ENCODE data around the gene FGGY.

Gene FGGY

GRCh38 chr1:59355361-59355760, 58.5 kb downstream of the FGGY start:
- peak; percentile 15 for DNase-seq

GRCh38 chr1:59356627-59357026, 59.7 kb downstream of the FGGY start:
- DNase-seq = no peak

- no peak for DNase-seq
Measured at GRCh38 chr1:59357645-59358320, 60.9 kb downstream of the FGGY start.

GRCh38 chr1:59359325-59359724, 62.4 kb downstream of the FGGY start:
- DNase-seq = no peak

GRCh38 chr1:59360170-59360569, 63.3 kb downstream of the FGGY start:
- DNase-seq = no peak

GRCh38 chr1:59360729-59361128, 63.8 kb downstream of the FGGY start:
- DNase-seq = no peak

- no peak for DNase-seq
Measured at GRCh38 chr1:59361766-59362165, 64.9 kb downstream of the FGGY start.

- DNase-seq = no peak
Measured at GRCh38 chr1:59364037-59364436, 67.1 kb downstream of the FGGY start.

- no peak for DNase-seq
Measured at GRCh38 chr1:59366346-59366745, 69.5 kb downstream of the FGGY start.

GRCh38 chr1:59367301-59368007, 70.6 kb downstream of the FGGY start:
- peak; percentile 61 for DNase-seq

- DNase-seq = no peak
Measured at GRCh38 chr1:59368008-59368670, 71.2 kb downstream of the FGGY start.

GRCh38 chr1:59375321-59376220, 78.7 kb downstream of the FGGY start:
- no peak for DNase-seq

- no peak for DNase-seq
Measured at GRCh38 chr1:59377350-59377904, 80.5 kb downstream of the FGGY start.

GRCh38 chr1:59378621-59379370, 81.9 kb downstream of the FGGY start:
- no peak for DNase-seq

GRCh38 chr1:59379371-59379728, 82.5 kb downstream of the FGGY start:
- DNase-seq = no peak

GRCh38 chr1:59383963-59384362, 87.1 kb downstream of the FGGY start:
- no peak for DNase-seq

GRCh38 chr1:59384443-59384842, 87.5 kb downstream of the FGGY start:
- peak; percentile 7 for DNase-seq

GRCh38 chr1:59388191-59388590, 91.3 kb downstream of the FGGY start:
- DNase-seq = no peak

GRCh38 chr1:59389847-59390246, 93.0 kb downstream of the FGGY start:
- DNase-seq = no peak

GRCh38 chr1:59390307-59390706, 93.4 kb downstream of the FGGY start:
- DNase-seq = no peak

- DNase-seq = no peak
Measured at GRCh38 chr1:59391212-59392179, 94.6 kb downstream of the FGGY start.

All from inflammatory macrophage treated with lipopolysaccharide for 4 hours (primary cell).